Omental fat pad (tissue), 4 donors: ENCODE measurements around the gene CHST14. TPM values are rescaled to one million over a fixed set of nuclear protein-coding genes. Genes with fewer than 3 reads are reported as not detected.

Experiments used
- ATAC-seq: fragments of 150-250 bp; one replicate; pipeline ENCODE4 v1.9.1; 2016; ENCODE audit warnings: mild to moderate bottlenecking, moderate library complexity; ENCODE audit not compliant: low FRiP score
- DNase-seq: peaks from one replicate; pipeline ENCODE4 v3.0.0-alpha.2; 2019; ENCODE audit warnings: low spot score
- total RNA-seq, 4 donors: library from RNA; depleted of rRNA; stranded (reverse); fragments of >200 nt; gene quantifications; one replicate each; pipeline ENCODE4 v1.1.0, GENCODE V29; 2016
- TF ChIP-seq, protein P1 (sequence below), 3 donors: fragments of 450-650 bp; IDR thresholded peaks; one replicate each; pipeline ENCODE4 v1.5.1; 2016 to 2017; ENCODE audit warnings: antibody characterized with exemption in 3 of 3, mild to moderate bottlenecking in 3 of 3, moderate library complexity in 2 of 3

CHST14 gene
- total RNA-seq, 4 donors from 2014 or later = 6.6 to 17.8 (median 10.1) TPM

DNA sequence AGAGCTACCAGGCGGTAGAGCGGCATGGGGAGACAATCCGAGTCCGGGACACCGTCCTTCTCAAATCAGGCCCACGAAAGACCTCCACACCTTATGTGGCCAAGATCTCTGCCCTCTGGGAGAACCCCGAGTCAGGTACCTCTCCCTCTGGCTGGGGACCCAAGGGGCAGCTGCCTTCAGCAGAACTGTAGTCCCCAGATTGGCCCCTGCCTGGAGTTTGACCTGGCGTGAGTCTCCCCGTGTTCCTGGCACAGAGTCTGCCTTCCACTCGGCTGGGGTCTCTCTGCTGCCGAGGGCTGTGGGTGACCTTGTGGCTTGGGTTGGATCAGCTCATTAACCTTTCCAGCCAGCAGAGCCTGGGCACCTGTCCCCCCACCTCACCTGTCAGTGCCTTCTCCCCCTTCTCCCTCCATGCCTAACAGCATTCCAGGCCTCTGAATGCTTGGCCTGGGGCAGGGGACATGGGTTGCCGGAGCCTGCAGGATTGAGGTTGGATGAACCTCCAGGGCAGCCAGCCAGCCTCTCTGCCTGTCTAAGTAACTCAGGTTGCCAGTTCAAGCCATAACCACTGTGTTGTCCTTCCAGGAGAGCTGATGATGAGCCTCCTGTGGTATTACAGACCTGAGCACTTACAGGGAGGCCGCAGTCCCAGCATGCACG is 6.8 kb upstream of the CHST14 start:
- ATAC-seq = no peak
- no peak for DNase-seq

DNA sequence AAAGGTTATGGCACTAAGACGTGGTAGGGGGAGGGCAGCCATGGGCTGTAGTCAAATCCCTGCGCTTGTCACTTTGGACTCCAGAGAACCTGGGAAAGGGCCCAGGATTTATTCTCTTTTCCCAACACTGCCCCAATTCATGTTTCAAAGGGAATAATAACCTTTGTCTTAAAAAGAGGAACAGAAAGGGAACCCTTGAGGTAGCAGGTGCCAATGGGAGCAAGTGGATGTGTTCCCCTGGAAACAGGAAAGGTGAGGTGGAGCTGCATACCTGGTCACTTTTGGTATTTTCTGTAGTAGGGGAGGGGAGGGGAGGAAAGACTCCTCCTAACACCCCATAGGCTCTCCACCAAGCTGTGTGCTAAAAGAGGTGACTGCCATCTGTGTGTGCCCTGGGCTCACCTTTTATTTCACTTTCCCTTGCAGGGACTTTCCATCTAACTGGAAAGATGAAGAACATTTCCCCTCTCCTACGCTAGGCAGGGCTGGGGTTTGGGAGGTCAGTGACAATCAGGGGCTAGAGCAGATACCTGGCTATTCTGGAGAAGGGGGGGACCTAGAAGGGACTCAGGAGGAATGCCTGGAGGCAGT is 6.1 kb upstream of the CHST14 start:
- TF ChIP-seq, protein P1, sequence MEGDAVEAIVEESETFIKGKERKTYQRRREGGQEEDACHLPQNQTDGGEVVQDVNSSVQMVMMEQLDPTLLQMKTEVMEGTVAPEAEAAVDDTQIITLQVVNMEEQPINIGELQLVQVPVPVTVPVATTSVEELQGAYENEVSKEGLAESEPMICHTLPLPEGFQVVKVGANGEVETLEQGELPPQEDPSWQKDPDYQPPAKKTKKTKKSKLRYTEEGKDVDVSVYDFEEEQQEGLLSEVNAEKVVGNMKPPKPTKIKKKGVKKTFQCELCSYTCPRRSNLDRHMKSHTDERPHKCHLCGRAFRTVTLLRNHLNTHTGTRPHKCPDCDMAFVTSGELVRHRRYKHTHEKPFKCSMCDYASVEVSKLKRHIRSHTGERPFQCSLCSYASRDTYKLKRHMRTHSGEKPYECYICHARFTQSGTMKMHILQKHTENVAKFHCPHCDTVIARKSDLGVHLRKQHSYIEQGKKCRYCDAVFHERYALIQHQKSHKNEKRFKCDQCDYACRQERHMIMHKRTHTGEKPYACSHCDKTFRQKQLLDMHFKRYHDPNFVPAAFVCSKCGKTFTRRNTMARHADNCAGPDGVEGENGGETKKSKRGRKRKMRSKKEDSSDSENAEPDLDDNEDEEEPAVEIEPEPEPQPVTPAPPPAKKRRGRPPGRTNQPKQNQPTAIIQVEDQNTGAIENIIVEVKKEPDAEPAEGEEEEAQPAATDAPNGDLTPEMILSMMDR (IDR thresholded peaks at IDR 0.05) = no peak
- ATAC-seq = no peak

More for the DNA sequence above, 6.8 kb upstream of the CHST14 start:
- TF ChIP-seq, protein P1 (IDR thresholded peaks at IDR 0.05) = no peak

DNA sequence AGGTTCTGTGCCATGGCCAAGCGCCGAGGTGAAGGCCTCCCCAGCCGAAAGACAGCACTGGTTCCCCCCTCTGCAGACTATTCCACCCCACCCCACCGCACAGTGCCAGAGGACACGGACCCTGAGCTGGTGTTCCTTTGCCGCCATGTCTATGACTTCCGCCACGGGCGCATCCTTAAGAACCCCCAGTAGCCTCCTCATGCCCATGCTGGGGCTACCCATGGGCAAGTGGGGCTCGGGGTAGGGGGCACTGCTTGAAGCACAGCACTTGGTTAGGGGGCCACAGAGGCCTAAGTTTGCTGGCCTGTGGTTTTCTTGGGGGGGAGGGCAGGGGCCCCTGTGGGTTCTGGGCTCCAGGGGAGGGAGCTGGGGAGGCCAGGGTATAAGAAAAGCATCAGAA is 4.8 kb upstream of the CHST14 start:
- DNase-seq (no peak), ATAC-seq (no peak)
- TF ChIP-seq, protein P1 (IDR thresholded peaks at IDR 0.05) = no peak

More for the DNA sequence above, 6.1 kb upstream of the CHST14 start:
- DNase-seq = no peak

DNA sequence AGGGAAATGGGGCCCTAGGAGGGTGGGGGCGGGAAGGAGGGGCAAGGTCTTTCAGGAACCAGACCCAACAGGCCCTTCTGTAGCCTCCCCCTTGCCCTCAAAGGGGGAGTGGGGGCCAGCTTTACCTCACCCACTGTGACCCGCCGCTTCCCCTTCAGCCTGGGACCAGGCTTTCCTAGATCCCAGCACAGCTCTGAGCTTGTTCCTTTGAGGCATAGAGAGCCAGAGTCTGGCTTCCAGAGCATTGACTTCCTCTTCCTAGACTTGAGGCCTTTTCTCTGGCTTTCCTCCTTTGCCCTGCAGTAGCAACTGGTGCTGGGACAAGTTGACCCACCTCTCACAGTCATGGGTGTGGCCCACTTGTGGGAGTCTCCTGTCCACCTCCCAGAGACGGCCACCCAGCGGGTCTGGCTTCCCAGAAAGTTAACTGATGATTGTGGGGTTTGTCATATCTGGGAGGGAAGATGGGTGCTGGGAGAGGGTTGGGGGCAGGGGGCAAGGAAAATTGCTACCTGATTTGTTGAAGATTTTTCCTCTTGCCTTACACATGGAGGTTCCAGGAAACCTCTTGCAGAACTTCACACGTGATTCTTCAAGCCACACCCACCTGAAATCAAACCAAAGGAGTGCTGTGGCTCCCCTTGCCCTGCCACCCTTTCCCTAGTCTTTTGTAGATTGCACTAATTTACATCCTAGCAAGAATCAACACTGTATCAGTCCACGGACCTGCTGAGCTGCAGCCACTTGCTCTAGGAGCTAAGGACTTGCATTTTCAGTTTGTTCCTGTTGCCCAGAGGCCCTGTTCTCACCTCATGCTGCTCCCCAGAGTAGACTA is 4.1 kb upstream of the CHST14 start:
- no peak for ATAC-seq
- TF ChIP-seq, protein P1 (IDR thresholded peaks at IDR 0.05) = no peak
- DNase-seq = no peak

DNA sequence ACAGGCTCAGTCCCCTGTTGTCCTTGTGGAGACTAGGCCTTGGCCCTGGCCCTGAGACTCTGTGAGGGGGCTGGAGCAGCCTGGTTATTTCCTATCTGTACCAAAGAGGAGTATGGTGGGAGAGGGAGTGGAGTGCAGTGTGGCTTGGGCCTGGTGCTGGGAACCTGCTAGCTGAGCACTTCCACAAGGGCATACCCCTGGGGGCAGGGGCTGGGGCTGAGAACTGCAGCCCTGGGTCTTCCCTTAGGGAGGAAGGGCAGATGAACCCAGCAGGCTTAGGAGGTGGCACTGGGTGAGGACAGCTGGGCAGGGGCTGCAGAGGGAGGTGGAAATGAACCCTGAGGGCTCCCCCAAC is 3.5 kb upstream of the CHST14 start:
- DNase-seq (no peak), ATAC-seq (no peak)
- TF ChIP-seq, protein P1 (IDR thresholded peaks at IDR 0.05) = no peak

DNA sequence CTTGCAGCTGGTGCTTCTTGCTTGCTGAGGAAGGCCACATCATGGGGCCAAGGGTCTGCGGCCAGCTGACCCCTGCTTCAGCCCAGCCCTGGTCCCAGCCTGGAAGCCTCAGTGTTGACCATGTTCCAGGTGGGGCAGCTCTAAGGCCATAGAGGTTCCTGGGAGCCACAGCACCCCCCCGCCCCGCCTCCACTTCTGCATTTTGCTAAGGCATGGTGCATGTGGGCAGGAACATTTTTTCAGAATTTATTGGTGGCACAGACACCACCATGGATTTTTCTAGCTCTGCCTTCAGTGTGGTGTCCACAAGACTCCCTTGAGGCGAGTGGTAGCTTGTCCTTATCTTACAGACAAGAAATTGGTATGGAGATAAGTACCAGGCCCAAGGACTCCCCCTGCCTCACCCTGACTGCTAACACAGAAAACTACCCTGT is 1.9 kb upstream of the CHST14 start:
- ATAC-seq (no peak), DNase-seq (no peak)
- TF ChIP-seq, protein P1 (IDR thresholded peaks at IDR 0.05) = no peak
